VCaP (cell line): ENCODE results near the gene LPGAT1.
"Not testable (repeated sequence)": the region's sequence is repeated elsewhere in the genome, so short reads cannot be mapped to it uniquely, and the experiment has no call there.

Experiments used
- H3K27ac ChIP-seq: fragments of 450-650 bp; 2 replicates; pipeline ENCODE4 v1.5.1; 2017
- TF ChIP-seq, protein P1 (sequence below): fragments of 450-650 bp; conservative IDR thresholded peaks from 2 replicates; pipeline ENCODE4 v1.5.1; 2017; ENCODE audit warnings: mild to moderate bottlenecking, moderate library complexity

LPGAT1 gene

DNA sequence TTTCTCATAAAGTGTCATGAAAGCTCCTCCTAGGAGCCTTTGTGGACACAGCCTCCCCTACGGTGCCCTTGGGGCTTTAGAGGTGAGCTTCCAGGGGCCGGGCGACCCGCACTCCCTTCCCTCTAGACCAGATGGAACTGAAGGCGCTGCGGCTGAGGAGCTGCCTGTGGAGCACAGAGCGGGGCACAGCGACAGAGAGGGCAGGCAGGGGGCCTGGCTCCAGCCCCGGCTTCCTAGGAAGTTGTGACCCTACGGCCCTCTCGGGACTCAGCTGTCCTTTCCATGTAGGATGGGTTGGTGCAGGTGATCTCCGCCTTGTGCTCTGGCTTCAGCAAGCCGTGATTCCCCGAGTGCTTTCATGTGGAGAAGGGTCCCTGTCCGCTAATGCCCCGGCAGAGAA lies 131.5 kb downstream of the LPGAT1 start:
- no peak overlapping the region for H3K27ac ChIP-seq
- TF ChIP-seq, protein P1, sequence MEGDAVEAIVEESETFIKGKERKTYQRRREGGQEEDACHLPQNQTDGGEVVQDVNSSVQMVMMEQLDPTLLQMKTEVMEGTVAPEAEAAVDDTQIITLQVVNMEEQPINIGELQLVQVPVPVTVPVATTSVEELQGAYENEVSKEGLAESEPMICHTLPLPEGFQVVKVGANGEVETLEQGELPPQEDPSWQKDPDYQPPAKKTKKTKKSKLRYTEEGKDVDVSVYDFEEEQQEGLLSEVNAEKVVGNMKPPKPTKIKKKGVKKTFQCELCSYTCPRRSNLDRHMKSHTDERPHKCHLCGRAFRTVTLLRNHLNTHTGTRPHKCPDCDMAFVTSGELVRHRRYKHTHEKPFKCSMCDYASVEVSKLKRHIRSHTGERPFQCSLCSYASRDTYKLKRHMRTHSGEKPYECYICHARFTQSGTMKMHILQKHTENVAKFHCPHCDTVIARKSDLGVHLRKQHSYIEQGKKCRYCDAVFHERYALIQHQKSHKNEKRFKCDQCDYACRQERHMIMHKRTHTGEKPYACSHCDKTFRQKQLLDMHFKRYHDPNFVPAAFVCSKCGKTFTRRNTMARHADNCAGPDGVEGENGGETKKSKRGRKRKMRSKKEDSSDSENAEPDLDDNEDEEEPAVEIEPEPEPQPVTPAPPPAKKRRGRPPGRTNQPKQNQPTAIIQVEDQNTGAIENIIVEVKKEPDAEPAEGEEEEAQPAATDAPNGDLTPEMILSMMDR, result no peak

DNA sequence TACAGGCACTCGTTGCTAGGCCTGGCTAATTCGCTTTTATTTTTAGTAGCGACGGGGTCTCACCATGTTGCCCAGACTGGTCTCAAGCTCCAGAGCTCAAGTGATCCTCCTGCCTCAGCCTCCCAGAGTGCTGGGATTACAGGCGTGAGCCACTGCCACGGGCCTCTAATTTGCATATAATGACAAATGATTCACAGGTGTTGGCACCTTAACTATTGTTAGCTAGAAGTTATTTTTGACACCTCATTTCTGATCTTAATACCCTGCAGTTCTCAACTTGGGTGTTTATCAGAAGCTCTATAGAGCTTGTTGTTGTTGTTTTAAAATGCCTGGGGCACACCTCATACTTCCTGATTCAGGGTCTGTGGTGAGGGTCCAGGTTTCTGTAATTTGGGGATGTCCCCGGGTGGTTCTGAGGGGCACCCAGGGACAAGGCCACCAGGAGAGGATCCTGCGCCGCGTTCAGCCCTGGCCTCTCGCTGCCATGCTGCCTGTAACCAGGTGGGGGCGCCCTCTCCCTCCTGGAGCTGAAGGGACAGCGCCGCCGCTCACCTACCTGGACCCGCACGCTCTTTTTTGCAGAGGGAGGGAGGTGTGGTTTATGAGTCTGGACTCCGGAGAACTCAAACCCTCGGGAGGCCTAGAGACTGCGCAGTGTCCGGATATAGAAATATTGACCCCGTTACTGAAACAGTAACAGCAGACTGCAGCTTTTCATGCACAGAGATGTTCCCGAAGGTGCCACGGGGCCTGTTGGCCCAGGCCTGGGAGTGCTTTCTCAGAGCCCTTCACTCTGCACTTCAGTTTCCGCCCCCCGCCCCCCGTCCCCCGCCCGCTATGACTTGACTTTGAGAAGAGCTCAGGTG lies 132.2 kb downstream of the LPGAT1 start:
- TF ChIP-seq, protein P1, result peak; percentile 98
- H3K27ac ChIP-seq, result no peak overlapping the region

DNA sequence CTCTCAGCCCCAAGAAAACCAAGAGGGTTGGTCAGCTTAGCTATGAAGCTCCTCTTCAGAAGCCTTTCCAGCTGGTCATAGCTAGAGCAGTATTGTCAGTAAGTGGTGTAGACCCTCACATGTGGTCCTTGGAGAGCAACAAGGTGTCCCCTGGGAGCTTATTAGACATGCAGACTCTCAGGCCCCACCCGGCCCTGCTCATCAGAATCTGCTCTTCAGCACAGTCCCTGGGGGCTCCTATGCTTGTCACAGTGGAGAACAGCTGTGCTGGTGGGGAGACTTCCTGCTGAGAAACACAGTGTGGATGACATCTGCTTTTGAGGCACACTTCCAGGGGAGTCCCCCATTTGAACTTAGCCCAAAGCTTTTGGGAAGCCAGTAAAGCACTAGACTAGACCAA lies 133.2 kb downstream of the LPGAT1 start:
- H3K27ac ChIP-seq, result no peak overlapping the region
- TF ChIP-seq, protein P1, result no peak

DNA sequence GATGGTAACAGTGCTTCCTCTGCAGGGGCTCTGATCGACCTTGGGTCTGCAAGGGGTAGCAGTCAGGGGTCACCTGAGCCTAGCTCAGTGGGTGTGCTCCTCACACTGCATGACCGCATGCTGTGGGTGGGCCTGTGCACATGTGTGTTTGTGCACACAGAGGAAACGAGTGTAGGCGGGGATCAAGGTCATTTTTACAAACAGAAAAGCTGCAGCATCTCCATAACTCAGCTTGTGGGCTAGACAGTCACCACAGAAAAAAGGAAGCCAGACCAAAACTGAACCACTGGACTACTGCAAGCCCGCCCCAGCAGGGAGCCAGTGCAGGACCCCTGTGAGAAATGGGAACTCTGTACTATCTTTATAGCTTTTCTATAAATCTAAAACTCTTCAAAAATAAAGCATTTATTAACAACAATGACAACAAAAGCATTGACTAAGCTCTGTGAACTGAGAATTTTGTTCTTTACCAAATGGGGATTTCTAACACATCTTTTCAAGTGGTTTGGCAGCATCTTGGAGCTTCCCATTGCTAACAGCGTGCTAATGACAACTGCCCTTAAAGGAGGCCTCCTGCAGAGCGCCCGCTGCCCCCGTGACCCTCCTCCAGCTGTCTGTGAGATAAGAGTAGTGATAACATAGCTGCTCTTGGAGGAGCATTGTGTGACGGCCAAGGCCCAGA lies 135.3 kb downstream of the LPGAT1 start:
- no peak overlapping the region for H3K27ac ChIP-seq
- TF ChIP-seq, protein P1, result no peak

DNA sequence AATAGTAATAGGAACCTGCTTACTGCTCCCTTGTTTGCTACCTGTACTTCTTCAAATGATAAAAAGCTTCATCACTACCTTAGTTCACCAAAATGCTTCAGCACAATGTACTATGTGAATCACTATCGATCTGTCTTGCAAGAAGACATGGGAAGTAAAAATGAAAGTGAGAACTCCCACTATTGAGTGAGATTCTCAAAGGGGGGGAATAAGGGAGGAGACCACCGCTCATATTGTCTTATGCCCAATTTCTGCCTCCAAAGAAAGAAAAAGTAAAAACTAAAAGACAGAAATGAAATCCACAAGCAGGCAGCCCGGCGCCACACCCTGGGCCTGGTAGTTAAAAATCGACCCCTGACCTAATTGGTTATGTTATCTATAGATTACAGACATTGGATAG lies 136.7 kb downstream of the LPGAT1 start:
- H3K27ac ChIP-seq, result not testable (repeated sequence)
